OCI-LY3 (cell line): Measurements from ENCODE around the gene RABL6.

ENCODE experiments used
- EZH2phosphoT487 ChIP-seq: fragments of 200-600 bp; shearing (Covaris generic); IDR thresholded peaks from 2 replicates; pipeline ENCODE4 v1.6.1; 2018; ENCODE audit warnings: antibody characterized with exemption, mixed run types, low read depth
- TF ChIP-seq, protein P1 (sequence below): fragments of 200-600, 300-600 bp; sonication (generic); IDR thresholded peaks from 2 replicates; pipeline ENCODE4 v1.5.1; 2014; ENCODE audit warnings: antibody characterized with exemption, low read length, low read depth

DNA sequence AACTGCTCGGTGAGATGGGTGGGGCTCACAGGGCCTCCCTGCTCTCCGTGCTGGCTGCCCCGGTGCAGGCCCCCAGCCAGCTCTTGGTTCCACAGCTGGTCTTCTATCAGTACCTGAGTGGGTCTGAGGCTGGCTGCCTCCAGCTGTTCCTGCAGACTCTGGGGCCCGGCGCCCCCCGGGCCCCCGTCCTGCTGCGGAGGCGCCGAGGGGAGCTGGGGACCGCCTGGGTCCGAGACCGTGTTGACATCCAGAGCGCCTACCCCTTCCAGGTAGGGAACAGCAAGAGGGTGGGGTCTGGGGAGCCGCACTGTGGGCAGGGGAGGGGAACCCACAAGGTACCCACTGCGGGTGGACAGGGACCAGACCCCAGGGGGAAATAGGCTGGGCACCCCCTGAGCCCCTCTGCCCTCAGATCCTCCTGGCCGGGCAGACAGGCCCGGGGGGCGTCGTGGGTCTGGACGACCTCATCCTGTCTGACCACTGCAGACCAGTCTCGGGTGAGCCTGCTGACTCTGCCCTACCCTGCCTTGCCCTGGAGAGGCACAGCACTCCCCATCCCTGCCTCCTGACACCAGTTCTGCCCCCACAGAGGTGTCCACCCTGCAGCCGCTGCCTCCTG, 47.2 kb downstream of the RABL6 start:
- TF ChIP-seq, protein P1, sequence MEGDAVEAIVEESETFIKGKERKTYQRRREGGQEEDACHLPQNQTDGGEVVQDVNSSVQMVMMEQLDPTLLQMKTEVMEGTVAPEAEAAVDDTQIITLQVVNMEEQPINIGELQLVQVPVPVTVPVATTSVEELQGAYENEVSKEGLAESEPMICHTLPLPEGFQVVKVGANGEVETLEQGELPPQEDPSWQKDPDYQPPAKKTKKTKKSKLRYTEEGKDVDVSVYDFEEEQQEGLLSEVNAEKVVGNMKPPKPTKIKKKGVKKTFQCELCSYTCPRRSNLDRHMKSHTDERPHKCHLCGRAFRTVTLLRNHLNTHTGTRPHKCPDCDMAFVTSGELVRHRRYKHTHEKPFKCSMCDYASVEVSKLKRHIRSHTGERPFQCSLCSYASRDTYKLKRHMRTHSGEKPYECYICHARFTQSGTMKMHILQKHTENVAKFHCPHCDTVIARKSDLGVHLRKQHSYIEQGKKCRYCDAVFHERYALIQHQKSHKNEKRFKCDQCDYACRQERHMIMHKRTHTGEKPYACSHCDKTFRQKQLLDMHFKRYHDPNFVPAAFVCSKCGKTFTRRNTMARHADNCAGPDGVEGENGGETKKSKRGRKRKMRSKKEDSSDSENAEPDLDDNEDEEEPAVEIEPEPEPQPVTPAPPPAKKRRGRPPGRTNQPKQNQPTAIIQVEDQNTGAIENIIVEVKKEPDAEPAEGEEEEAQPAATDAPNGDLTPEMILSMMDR, result no peak
- TF ChIP-seq EZH2phosphoT487, result no peak
